ENCODE measurements around the gene TM9SF2.
"Not testable (repeated sequence)": the region's sequence is repeated elsewhere in the genome, so short reads cannot be mapped to it uniquely, and the experiment has no call there.

Gene TM9SF2

GRCh38 chr13:99527301-99527700, 26.0 kb downstream of the TM9SF2 start:
- DNase-seq (ENCODE audit: insufficient read length, low spot score) (no peak), FAIRE-seq (no peak)

- no peak for FAIRE-seq
Observed at GRCh38 chr13:99528547-99528946, 27.3 kb downstream of the TM9SF2 start.

DNA sequence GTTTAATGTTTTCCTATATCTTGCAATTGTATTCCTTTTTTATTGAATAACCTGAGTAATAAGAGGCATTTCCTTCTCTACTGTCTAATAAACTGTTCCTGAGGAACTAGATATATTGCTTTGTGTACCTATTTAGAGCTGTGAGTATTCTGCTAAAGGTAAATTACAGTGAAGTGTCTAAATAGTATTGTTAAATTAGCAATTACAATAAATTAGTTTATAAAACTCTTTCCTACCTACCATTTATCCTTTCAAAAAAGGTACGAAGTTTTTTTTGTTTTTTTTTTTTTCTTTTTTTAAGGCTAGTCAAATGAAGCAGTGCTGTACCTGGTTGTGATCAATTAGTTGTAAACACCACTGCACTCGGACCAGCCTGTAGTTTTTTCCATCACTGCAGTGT, 34.8 kb downstream of the TM9SF2 start:
- DNase-seq (ENCODE audit: insufficient read length, low spot score): no peak
- no peak for FAIRE-seq

More at GRCh38 chr13:99528547-99528946, 27.3 kb downstream of the TM9SF2 start:
- DNase-seq (ENCODE audit: insufficient read length, low spot score): no peak

- FAIRE-seq (no peak), DNase-seq (ENCODE audit: insufficient read length, low spot score) (no peak)
Observed at GRCh38 chr13:99540530-99540929, 39.3 kb downstream of the TM9SF2 start.

DNA sequence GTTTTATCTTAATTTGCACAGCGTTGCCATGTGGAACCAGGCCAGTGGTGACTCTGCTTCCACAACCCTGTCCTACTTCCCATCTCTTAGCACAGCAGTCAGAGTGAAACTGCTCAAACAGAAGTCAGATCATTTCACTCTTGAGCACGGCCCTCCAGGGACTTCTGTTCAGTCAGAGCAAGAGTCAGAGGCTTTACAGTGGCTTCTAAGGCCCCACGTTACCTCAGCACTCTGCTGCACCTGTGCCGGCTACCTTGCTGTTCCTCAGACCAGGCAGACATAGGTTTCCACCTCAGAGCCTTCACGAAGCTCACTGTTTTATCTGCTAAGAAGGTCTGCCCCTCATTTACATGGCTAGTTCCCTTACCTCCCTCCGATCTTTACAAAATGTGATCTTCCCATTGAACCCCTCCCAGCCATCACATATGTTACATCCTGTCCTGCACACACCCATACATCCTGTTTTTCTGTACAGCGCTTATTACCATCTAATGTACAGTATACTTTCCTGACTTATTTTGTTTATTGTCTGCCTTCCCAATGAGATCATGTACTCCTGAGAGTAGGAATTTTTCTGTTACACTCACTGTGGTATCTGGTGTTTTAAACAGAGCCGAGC, 41.6 kb downstream of the TM9SF2 start:
- DNase-seq (ENCODE audit: insufficient read length, low spot score) (no peak), FAIRE-seq (no peak)

GRCh38 chr13:99545361-99545760, 44.1 kb downstream of the TM9SF2 start:
- no peak for DNase-seq (ENCODE audit: insufficient read length, low spot score)
- FAIRE-seq: no peak

DNA sequence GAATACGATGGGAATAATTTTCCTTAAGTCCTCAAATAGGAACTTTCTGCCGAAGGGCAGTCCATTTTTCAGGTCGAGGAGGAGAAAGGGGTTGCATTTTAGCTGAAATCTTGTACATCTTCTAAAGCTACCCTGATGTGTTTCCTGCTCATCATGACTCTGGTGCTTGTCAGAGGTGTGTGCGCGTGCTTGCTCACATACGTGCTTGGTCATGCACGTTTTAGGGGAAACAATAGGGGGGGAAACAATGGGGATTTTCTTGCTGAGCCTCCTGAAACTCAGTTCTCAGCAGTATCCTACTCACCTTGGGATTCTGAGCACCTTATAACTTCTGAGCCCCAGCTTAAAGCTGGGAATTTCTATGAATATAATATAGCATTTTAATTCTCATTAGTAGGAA, 44.7 kb downstream of the TM9SF2 start:
- FAIRE-seq (no peak), DNase-seq (ENCODE audit: insufficient read length, low spot score) (no peak)

DNA sequence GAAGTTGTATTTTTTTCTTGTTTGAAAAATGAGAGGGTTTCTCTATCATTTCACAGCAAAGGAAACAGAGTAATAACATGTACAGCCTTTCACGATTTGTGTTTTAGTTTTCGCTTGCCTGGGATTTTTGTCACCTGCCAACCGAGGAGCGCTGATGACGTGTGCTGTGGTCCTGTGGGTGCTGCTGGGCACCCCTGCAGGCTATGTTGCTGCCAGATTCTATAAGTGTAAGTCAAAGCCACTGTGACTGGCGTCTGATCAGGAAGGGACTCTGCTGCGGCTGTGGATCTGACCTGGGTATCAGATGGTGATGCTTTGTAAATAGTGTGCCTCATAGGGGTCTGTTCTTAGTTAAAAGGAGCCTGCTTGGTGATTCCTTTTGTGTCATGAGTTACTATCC, 45.6 kb downstream of the TM9SF2 start:
- DNase-seq (ENCODE audit: insufficient read length, low spot score): no peak

DNA sequence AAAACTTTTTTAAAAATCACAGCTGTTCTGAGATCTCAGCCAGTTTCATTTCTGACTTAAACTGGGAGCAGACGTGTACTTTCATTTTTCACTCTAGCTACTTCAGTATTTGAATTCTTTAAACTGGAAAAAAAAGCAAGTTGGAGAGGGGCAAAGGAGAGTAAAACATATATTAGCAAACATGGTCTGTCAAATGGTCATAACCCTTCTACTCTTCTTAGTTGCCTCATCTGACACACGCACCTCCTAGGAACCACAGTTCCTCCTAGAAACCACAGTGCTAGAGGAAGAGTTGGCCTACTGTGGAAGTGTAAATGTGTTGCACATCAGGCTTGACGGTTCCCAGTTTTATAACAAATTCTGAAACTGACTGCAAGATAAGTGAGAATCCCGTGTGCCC, 47.2 kb downstream of the TM9SF2 start:
- FAIRE-seq (no peak), DNase-seq (ENCODE audit: insufficient read length, low spot score) (no peak)

More for the DNA sequence above, 45.6 kb downstream of the TM9SF2 start:
- no peak for FAIRE-seq

DNA sequence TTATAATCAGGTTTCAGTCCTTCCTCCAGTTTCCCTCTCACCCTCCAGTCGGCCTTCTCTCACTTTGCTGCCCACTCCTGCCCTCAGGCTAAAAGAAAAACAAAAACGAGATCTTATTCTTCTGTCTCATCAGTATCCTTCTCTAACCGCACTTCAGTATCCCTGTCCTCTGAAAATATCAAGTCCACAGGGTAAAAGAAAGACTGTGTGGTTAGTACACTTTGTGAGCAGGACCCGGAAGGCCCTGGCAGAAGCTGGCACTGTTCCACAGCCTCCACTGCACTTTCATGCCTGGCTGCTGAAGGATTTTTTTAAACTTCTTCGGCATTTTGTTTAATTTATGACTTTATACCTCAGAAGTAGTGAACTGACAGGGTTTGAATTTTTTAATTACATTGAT, 51.8 kb downstream of the TM9SF2 start:
- no peak for DNase-seq (ENCODE audit: insufficient read length, low spot score)
- no peak for FAIRE-seq

DNA sequence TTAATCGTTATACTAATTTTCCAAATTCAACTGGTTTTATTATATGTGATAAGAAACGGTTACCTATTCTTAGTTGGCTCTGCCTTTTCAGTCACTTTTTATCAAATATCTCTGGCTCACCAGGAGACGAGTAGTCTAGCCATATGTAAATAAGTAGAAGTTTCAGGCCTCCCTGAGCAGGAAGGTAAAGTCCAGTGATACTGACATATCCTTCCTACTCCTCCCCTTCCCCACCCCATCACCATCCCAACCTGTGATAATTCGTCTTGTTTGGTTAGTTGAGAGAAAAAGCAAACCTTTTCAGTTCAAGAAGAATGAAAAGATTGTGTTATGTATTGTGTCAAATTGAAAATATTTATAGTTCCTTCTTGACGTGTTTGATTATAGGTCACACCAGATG, 53.9 kb downstream of the TM9SF2 start:
- FAIRE-seq (no peak), DNase-seq (ENCODE audit: insufficient read length, low spot score) (no peak)

DNA sequence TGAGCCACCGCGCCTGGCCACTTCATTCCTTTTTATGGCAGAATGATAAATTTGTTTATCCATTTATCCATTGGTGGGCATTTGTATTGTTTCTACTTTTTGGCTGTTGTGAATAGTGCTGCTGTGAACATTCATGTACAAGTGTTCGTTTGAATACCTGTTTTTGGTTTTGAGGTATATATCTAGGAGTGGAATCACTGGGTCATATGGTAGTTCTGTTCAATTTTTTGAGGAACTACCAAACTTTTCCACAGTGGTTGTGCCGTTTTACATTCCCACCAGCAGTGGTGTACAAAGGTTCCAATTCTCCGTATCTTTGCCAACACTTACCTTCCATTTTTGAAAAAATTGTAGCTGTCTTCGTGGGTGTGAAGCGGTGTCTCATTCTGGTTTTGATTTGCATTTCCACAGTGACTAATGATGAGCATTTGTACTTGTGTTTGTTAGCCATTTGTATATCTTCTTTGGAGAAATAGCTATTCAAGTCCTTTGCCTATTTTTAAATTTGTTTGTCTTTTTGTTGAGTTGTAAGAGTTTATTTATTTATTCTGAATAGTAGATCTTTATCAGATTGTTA, 55.7 kb downstream of the TM9SF2 start:
- FAIRE-seq: no peak

DNA sequence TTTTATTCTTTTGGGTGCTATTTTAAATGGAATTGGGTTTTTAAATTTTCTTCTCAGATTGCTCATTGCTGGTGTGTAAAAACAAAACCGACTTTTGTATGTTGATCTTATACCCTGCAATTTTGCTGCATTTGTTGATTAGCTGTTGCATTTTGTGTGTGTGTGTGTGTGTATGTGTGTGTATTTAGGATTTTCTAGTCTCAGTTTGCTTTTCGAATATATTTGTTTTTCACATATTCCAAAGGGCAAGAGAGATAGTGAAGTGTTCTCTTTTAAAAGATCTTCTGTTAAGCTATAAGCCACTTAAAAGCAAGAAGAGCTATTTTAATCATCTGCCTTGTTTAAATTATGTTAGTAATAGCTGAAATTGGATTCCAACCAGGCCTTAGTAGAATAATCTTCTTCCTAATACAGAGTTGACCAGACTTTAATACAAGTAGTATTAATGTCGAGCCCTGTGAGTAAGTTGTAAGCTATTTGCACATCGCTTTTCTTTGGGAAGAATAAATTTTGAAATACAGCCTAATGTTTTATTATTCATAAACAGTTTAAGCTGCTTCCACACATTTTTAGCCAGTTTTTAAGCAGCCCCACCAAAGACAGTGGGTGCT, 57.4 kb downstream of the TM9SF2 start:
- DNase-seq (ENCODE audit: insufficient read length, low spot score) (no peak), FAIRE-seq (no peak)

More for the DNA sequence above, 55.7 kb downstream of the TM9SF2 start:
- DNase-seq (ENCODE audit: insufficient read length, low spot score): no peak

- FAIRE-seq: no peak
- DNase-seq (ENCODE audit: insufficient read length, low spot score): no peak
Observed at GRCh38 chr13:99559560-99559959, 58.3 kb downstream of the TM9SF2 start.

- DNase-seq (ENCODE audit: insufficient read length, low spot score) (no peak), FAIRE-seq (no peak)
Observed at GRCh38 chr13:99563404-99563803, 62.1 kb downstream of the TM9SF2 start.

GRCh38 chr13:99564386-99564785, 63.1 kb downstream of the TM9SF2 start:
- no peak for FAIRE-seq
- no peak for DNase-seq (ENCODE audit: insufficient read length, low spot score)

GRCh38 chr13:99565478-99566124, 64.3 kb downstream of the TM9SF2 start:
- DNase-seq (ENCODE audit: insufficient read length, low spot score) (no peak), FAIRE-seq (no peak)

DNA sequence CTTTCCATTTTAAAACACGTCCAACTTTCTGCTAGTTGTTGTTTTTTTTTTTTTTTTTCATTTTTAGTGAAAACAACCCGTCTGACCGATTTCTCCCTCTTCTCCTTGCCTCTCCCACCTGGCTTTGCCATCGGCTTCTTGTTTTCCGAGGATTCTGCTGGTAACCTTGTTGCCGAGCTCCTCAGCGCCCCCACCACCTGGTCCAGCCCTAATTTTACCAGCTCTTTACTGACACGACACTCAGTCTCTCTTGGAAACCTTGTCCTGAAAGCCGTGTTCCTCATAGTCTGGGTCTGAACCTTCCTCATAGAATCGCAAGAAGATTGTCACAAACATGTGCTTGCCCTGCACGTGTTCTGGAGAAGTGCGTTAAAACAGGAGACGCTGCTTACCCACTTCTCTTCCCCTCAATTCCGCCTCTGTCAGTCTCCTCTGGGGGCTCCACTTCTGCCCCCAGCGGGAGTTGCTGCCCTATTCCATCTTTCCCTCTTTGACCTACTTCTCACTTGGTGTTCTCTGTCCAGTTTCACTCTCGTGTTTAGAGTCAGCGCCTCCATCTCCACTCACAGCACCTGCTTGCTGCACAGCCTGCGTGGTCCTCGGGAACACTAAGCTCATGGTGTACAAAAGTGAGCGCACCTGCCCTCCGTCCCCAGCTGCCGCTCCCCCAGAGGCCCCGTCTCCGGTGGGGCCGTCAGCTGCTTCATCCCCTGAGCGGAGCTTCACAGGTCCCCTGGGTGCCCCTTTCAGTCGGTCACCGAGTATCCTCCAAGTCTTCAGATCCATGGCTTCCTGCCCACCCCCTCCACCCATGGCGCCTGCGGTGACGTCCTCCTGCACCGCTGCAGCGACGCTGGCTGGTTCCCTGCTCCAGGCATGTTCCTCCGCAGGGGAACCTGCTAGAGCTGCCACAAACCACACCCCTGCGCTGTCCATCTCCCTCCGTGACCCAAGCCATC, 65.1 kb downstream of the TM9SF2 start:
- FAIRE-seq: no peak
- DNase-seq (ENCODE audit: insufficient read length, low spot score): no peak

- not testable (repeated sequence) for FAIRE-seq; DNase-seq (ENCODE audit: insufficient read length, low spot score)
Observed at GRCh38 chr13:99568901-99569300, 67.6 kb downstream of the TM9SF2 start.

DNA sequence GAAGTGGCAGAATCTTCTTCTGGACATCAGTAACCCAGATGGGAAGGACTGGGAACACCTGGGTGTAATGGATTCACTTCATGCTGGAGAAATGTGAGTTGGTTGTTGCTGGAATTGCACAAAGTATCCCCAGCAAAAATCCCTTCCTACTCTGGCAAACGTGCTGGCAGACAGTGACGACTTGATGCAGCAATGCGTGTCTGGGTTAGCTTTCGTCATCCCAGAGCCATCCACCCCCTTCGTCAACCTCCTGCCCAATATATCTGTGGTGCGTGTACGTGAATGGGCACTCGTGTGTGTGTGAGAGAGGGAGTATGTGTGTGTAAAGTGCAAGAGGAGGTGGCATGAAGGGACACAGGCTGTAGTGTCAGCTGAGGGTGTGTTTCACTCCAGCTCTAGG, 70.9 kb downstream of the TM9SF2 start:
- no peak for DNase-seq (ENCODE audit: insufficient read length, low spot score)
- FAIRE-seq: no peak

- FAIRE-seq (no peak), DNase-seq (ENCODE audit: insufficient read length, low spot score) (no peak)
Observed at GRCh38 chr13:99572921-99573320, 71.6 kb downstream of the TM9SF2 start.
